MM.1S (cell line): ENCODE measurements around the gene ALDH9A1.
"Not testable (repeated sequence)": the region's sequence is repeated elsewhere in the genome, so short reads cannot be mapped to it uniquely, and the experiment has no call there.

ENCODE experiments used
- EZH2 ChIP-seq: fragments of 300-600 bp; sonication (generic); optimal IDR thresholded peaks from 2 replicates; pipeline ENCODE3; 2017; ENCODE audit warnings: low read depth, mild to moderate bottlenecking, antibody characterized with exemption, low read length, mixed read lengths
- EZH2phosphoT487 ChIP-seq: fragments of 300-600 bp; sonication (generic); IDR thresholded peaks from 2 replicates; pipeline ENCODE4 v1.6.1; 2018; ENCODE audit warnings: antibody characterized with exemption, low read length
- TF ChIP-seq, protein P1 (sequence below): fragments of 300-600 bp; sonication (generic); IDR thresholded peaks from 2 replicates; pipeline ENCODE4 v1.5.1; 2016; ENCODE audit warnings: antibody characterized with exemption, low read length, mixed read lengths

DNA sequence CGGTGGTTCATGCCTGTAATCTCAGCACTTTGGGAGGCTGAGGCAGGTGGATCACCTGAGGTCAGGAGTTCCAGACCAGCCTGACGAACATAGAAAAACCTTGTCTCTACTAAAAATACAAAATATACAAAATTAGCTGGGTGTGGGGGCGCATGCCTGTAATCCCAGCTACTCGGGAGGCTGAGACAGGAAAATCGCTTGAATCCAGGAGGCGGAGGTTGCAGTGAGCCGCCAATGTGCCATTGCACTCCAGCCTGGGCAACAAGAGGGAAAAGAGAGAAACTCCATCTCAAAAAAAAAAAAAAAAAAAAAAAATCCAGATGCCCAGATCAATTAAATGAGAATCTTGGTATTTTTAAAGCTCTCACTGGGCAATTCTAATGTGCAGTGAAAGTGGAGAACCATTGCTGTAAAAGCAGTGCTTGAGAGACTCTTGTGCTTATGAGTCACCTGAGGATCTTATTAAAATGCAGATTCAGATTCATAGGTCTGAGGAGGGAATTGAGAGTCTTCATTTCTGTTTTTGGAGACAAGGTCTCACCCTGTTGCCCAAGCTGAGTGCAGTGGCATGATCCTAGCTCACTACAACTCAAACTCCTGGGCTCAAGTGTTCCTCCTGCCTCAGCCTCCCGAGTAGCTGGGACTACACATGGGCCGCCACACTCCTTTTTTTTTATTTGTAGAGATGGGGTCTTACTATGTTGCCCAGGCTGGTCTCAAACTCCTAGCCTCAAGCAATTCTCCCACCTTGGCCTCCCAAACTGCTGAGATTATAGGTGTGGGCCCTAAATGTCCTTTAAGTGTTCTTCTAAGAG is 39.4 kb downstream of the ALDH9A1 start:
- not testable (repeated sequence) for TF ChIP-seq EZH2, EZH2phosphoT487
- TF ChIP-seq, protein P1, sequence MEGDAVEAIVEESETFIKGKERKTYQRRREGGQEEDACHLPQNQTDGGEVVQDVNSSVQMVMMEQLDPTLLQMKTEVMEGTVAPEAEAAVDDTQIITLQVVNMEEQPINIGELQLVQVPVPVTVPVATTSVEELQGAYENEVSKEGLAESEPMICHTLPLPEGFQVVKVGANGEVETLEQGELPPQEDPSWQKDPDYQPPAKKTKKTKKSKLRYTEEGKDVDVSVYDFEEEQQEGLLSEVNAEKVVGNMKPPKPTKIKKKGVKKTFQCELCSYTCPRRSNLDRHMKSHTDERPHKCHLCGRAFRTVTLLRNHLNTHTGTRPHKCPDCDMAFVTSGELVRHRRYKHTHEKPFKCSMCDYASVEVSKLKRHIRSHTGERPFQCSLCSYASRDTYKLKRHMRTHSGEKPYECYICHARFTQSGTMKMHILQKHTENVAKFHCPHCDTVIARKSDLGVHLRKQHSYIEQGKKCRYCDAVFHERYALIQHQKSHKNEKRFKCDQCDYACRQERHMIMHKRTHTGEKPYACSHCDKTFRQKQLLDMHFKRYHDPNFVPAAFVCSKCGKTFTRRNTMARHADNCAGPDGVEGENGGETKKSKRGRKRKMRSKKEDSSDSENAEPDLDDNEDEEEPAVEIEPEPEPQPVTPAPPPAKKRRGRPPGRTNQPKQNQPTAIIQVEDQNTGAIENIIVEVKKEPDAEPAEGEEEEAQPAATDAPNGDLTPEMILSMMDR = not testable (repeated sequence)
